HepG2 (cell line): ENCODE data around the gene SGMS1. TPM values are rescaled to one million over a fixed set of nuclear protein-coding genes. Genes with fewer than 3 reads are reported as not detected.

Source experiments
- FOXK1 ChIP-seq: sonication (generic); formaldehyde crosslinking; IDR thresholded peaks from 2 replicates; pipeline ENCODE4 v1.4.0; 2020; ENCODE audit warnings: low read depth, missing genetic modification reagents, borderline replicate concordance
- GABPB1 ChIP-seq: IDR thresholded peaks from 2 replicates; pipeline ENCODE4 v1.6.1; 2016; ENCODE audit warnings: mild to moderate bottlenecking, missing genetic modification reagents, moderate library complexity, missing compliant biosample characterization
- GZF1 ChIP-seq: sonication (generic); formaldehyde crosslinking; IDR thresholded peaks from 2 replicates; pipeline ENCODE4 v1.5.1; 2020; ENCODE audit warnings: mild to moderate bottlenecking, missing genetic modification reagents
- HHEX ChIP-seq: IDR thresholded peaks from 2 replicates; pipeline ENCODE4 v1.6.1; 2016; ENCODE audit warnings: control low read depth
- HNRNPUL1 ChIP-seq: fragments of 200-400 bp; formaldehyde crosslinking; IDR thresholded peaks from 2 replicates; pipeline ENCODE4 v1.6.1; 2017; ENCODE audit warnings: low read depth, mild to moderate bottlenecking, low read length, moderate library complexity
- MAFG ChIP-seq: sonication (generic); formaldehyde crosslinking; IDR thresholded peaks from 2 replicates; pipeline ENCODE4 v1.5.1; 2020; ENCODE audit warnings: mild to moderate bottlenecking, missing genetic modification reagents
- MED8 ChIP-seq: sonication (generic); formaldehyde crosslinking; IDR thresholded peaks from 2 replicates; pipeline ENCODE4 v1.8.1; 2023; ENCODE audit warnings: mild to moderate bottlenecking, missing genetic modification reagents; ENCODE audit not compliant: insufficient replicate concordance
- NRL ChIP-seq: sonication (generic); formaldehyde crosslinking; IDR thresholded peaks from 2 replicates; pipeline ENCODE4 v1.5.0; 2020; ENCODE audit warnings: missing genetic modification reagents, mild to moderate bottlenecking, moderate library complexity, borderline replicate concordance
- PHB2 ChIP-seq: fragments of 450-650 bp; IDR thresholded peaks from 2 replicates; pipeline ENCODE4 v1.6.1; 2018; ENCODE audit not compliant: partially characterized antibody
- POLR2A ChIP-seq, 2 experiments: IDR thresholded peaks; 2 replicates each; pipeline ENCODE4 v1.6.1; 2011; ENCODE audit warnings: low read depth in 2 of 2, low read length in 2 of 2, mild to moderate bottlenecking in 1 of 2, moderate library complexity in 1 of 2; ENCODE audit not compliant: insufficient read depth in 1 of 2
- RFXANK ChIP-seq: IDR thresholded peaks from 2 replicates; pipeline ENCODE4 v1.6.1; 2016
- SMC3 ChIP-seq: IDR thresholded peaks from 2 replicates; pipeline ENCODE4 v1.6.1; 2011; ENCODE audit warnings: low read length, improper control_type of control experiment
- SP2 ChIP-seq: sonication (generic); formaldehyde crosslinking; IDR thresholded peaks from 2 replicates; pipeline ENCODE4 v1.5.1; 2020; ENCODE audit warnings: mild to moderate bottlenecking, missing genetic modification reagents
- SP5 ChIP-seq: IDR thresholded peaks from 2 replicates; pipeline ENCODE4 v1.6.1; 2016; ENCODE audit warnings: low read depth, borderline replicate concordance
- TP53 ChIP-seq: sonication (generic); formaldehyde crosslinking; conservative IDR thresholded peaks from 2 replicates; pipeline ENCODE4 v1.4.0; 2020; ENCODE audit warnings: missing genetic modification reagents
- ZMYM3 ChIP-seq: sonication (generic); formaldehyde crosslinking; IDR thresholded peaks from 2 replicates; pipeline ENCODE4 v1.5.1; 2020; ENCODE audit warnings: mild to moderate bottlenecking, missing genetic modification reagents
- ZNF44 ChIP-seq: sonication (generic); formaldehyde crosslinking; IDR thresholded peaks from 2 replicates; pipeline ENCODE4 v1.5.1; 2020; ENCODE audit warnings: mild to moderate bottlenecking, missing genetic modification reagents
- ZNF460 ChIP-seq: sonication (generic); formaldehyde crosslinking; IDR thresholded peaks from 2 replicates; pipeline ENCODE4 v1.5.1; 2020; ENCODE audit warnings: missing genetic modification reagents, mild to moderate bottlenecking, borderline replicate concordance
- ZNF619 ChIP-seq: sonication (generic); formaldehyde crosslinking; IDR thresholded peaks from 2 replicates; pipeline ENCODE4 v1.4.0; 2020; ENCODE audit warnings: mild to moderate bottlenecking, missing genetic modification reagents
- ZNF788 ChIP-seq: sonication (generic); formaldehyde crosslinking; IDR thresholded peaks from 2 replicates; pipeline ENCODE4 v1.5.0; 2020; ENCODE audit warnings: mild to moderate bottlenecking, missing genetic modification reagents, borderline replicate concordance
- polyA plus RNA-seq, 8 experiments: library from polyadenylated mRNA; depleted of rRNA in 3 of 8; stranded (reverse) in 7 of 8; unstranded in 1 of 8; fragments of >200 nt; fragmentation: Illumina TruSeq in 4 of 8; extraction: Trizol in 4 of 8; gene quantifications; 2 replicates each; pipeline versions ENCODE4 v1.2.1 to v1.2.3, GENCODE V29; 2011 to 2016; ENCODE audit warnings: low read depth in 4 of 8, missing spikeins in 1 of 8, mixed read lengths in 1 of 8; ENCODE audit not compliant: insufficient read depth in 1 of 8
- total RNA-seq, 5 experiments: library from RNA; depleted of rRNA; stranded (reverse); fragments of >200 nt; fragmentation: Illumina TruSeq; extraction: Trizol; gene quantifications; 2 replicates each; pipeline ENCODE4 v1.2.3, GENCODE V29; 2016; ENCODE audit warnings: low read depth in 1 of 5
- TF ChIP-seq, protein P1 (sequence below): sonication (generic); formaldehyde crosslinking; IDR thresholded peaks from 2 replicates; pipeline ENCODE4 v1.8.1; 2023; ENCODE audit warnings: missing genetic modification reagents, mild to moderate bottlenecking, borderline replicate concordance
- TF ChIP-seq, protein P2 (sequence below): fragments of 450-650 bp; IDR thresholded peaks from 2 replicates; pipeline ENCODE4 v1.6.1; 2017
- TF ChIP-seq, protein P3 (sequence below): sonication (generic); formaldehyde crosslinking; IDR thresholded peaks from 2 replicates; pipeline ENCODE4 v1.5.0; 2020; ENCODE audit warnings: mild to moderate bottlenecking, missing genetic modification reagents
- TF ChIP-seq, protein P4 (sequence below): sonication (generic); formaldehyde crosslinking; IDR thresholded peaks from 2 replicates; pipeline ENCODE4 v1.5.1; 2020; ENCODE audit warnings: missing genetic modification reagents, mild to moderate bottlenecking, borderline replicate concordance
- TF ChIP-seq, protein P5 (sequence below): sonication (generic); formaldehyde crosslinking; IDR thresholded peaks from 2 replicates; pipeline ENCODE4 v1.4.0; 2020; ENCODE audit warnings: missing genetic modification reagents

Gene SGMS1
- total and polyA plus RNA-seq, 2 of the 13 experiments (the other 11 are each of a cell fraction or from before 2014, with no cell fraction given): 6.5 to 15.1 TPM

DNA sequence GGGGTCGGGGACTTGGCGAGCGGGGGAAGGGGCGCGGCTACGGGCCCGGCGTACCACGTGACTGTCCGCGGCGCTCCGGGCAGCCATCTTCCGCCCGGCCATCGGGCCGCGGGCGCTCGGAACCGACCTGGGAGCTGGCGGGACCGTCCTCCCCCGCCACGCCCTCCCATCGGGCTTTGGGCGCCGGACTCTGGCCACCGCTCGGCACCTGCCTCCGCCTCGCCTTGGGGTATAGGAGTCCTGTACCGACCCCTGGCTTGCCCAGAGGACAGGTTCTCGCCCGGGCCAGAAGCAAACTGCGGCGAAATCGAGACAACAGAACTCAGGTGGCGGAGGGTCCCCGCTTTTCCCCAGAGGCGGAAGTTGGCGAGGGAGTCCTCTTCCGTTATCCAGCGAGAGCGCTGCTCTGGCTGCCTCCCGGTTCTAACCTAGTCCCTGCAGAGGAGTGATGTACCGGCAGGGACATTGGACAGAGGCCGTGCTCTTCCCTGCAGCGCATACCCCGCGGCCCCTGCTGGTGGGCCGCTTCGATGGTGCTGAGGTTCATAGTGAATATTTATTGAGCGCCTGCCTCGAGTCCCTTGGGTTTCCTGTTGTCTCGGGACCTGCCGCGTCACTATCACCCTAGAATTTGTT, 1.2 kb upstream of the SGMS1 start (continued):
- TF ChIP-seq, protein P1, sequence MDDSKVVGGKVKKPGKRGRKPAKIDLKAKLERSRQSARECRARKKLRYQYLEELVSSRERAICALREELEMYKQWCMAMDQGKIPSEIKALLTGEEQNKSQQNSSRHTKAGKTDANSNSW (CRISPR knock-in tag): no peak
- TF ChIP-seq SP5: no peak; the same call in 1 of the 2 replicates
- no peak for TF ChIP-seq ZNF460 (CRISPR knock-in tag)
- TF ChIP-seq, protein P2, sequence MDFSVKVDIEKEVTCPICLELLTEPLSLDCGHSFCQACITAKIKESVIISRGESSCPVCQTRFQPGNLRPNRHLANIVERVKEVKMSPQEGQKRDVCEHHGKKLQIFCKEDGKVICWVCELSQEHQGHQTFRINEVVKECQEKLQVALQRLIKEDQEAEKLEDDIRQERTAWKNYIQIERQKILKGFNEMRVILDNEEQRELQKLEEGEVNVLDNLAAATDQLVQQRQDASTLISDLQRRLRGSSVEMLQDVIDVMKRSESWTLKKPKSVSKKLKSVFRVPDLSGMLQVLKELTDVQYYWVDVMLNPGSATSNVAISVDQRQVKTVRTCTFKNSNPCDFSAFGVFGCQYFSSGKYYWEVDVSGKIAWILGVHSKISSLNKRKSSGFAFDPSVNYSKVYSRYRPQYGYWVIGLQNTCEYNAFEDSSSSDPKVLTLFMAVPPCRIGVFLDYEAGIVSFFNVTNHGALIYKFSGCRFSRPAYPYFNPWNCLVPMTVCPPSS: no peak
- TF ChIP-seq POLR2A (IDR thresholded peaks at IDR 0.05; ENCODE audit: insufficient read depth in 1 of 2, low read depth in 2 of 2, low read length in 2 of 2): peak; percentile 77 to 82
- TF ChIP-seq, protein P3, sequence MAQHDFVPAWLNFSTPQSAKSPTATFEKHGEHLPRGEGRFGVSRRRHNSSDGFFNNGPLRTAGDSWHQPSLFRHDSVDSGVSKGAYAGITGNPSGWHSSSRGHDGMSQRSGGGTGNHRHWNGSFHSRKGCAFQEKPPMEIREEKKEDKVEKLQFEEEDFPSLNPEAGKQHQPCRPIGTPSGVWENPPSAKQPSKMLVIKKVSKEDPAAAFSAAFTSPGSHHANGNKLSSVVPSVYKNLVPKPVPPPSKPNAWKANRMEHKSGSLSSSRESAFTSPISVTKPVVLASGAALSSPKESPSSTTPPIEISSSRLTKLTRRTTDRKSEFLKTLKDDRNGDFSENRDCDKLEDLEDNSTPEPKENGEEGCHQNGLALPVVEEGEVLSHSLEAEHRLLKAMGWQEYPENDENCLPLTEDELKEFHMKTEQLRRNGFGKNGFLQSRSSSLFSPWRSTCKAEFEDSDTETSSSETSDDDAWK (CRISPR knock-in tag): no peak
- TF ChIP-seq, protein P4, sequence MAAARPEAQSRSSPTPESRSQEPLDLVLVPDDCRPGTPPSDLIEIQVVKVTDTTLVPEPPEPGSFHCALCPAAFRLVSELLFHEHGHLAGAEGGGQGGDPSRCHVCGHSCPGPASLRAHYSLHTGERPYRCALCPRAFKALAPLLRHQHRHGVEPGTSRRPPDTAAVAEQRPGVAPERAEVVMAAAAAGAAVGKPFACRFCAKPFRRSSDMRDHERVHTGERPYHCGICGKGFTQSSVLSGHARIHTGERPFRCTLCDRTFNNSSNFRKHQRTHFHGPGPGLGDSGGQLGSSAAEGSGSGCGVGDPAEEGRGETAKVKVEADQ (CRISPR knock-in tag): no peak
- TF ChIP-seq HHEX (CRISPR knock-in tag): no peak
- TF ChIP-seq MED8 (CRISPR knock-in tag): no peak
- no peak for TF ChIP-seq RFXANK (CRISPR knock-in tag)
- no peak for TF ChIP-seq HNRNPUL1
- 0 out of 2 replicates have a peak, but pooled peaks have one; percentile 3 for TF ChIP-seq ZNF44 (CRISPR knock-in tag)
- peak; percentile 88 for TF ChIP-seq GABPB1 (CRISPR knock-in tag)
- TF ChIP-seq NRL (CRISPR knock-in tag): no peak; the same call in 1 of the 2 replicates
- no peak for TF ChIP-seq MAFG
- TF ChIP-seq ZNF788 (CRISPR knock-in tag): no peak; the same call in 1 of the 2 replicates
- peak; percentile 80 for TF ChIP-seq TP53
- no peak for TF ChIP-seq PHB2
- 0 out of 2 replicates have a peak, but pooled peaks have one; percentile 32 for TF ChIP-seq ZNF619 (CRISPR knock-in tag)
- TF ChIP-seq GZF1 (CRISPR knock-in tag): no peak
- TF ChIP-seq FOXK1 (CRISPR knock-in tag): 0 out of 2 replicates have a peak, but pooled peaks have one; percentile 11
- TF ChIP-seq ZMYM3 (CRISPR knock-in tag): no peak
- peak; percentile 24; the same call in 1 of the 2 replicates for TF ChIP-seq SMC3
- peak; percentile 46; the same call in 1 of the 2 replicates for TF ChIP-seq SP2
- TF ChIP-seq, protein P5, sequence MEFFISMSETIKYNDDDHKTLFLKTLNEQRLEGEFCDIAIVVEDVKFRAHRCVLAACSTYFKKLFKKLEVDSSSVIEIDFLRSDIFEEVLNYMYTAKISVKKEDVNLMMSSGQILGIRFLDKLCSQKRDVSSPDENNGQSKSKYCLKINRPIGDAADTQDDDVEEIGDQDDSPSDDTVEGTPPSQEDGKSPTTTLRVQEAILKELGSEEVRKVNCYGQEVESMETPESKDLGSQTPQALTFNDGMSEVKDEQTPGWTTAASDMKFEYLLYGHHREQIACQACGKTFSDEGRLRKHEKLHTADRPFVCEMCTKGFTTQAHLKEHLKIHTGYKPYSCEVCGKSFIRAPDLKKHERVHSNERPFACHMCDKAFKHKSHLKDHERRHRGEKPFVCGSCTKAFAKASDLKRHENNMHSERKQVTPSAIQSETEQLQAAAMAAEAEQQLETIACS (CRISPR knock-in tag): peak; percentile 16; the same call in 1 of the 2 replicates
